ENCODE results near the gene CDC42SE2.

- TF ChIP-seq CTCF (IDR thresholded peaks at IDR 0.05; ENCODE audit: low read depth, low read length), result no peak
- TF ChIP-seq POLR2A (IDR thresholded peaks at IDR 0.05; ENCODE audit: extremely low read depth, insufficient read length), result no peak
- no peak for TF ChIP-seq MAX (IDR thresholded peaks at IDR 0.05; ENCODE audit: low read depth, low read length)
- no peak for TF ChIP-seq MYC (IDR thresholded peaks at IDR 0.05; ENCODE audit: low read depth, low read length)
Measured at GRCh38 chr5:131387255-131387654, 123.4 kb downstream of the CDC42SE2 start.

Data from NB4 (cell line).